GM12801 (cell line): ENCODE results near the gene CRIM1.

Experiments
- CTCF ChIP-seq: IDR thresholded peaks from one replicate; pipeline ENCODE4 v1.5.1; 2011; ENCODE audit warnings: control low read depth; ENCODE audit not compliant: insufficient read length; ENCODE audit errors: extremely low read depth

Gene CRIM1

GRCh38 chr2:36354811-36355150 is 797 bp upstream of the CRIM1 start:
- TF ChIP-seq CTCF, result no peak

- no peak for TF ChIP-seq CTCF
These were observed 316 bp downstream of the CRIM1 start for GRCh38 chr2:36355890-36356297.

GRCh38 chr2:36356298-36356989 is 866 bp downstream of the CRIM1 start:
- no peak for TF ChIP-seq CTCF

GRCh38 chr2:36356990-36357846 is 1.6 kb downstream of the CRIM1 start:
- TF ChIP-seq CTCF, result no peak

GRCh38 chr2:36357847-36358659 is 2.5 kb downstream of the CRIM1 start:
- TF ChIP-seq CTCF, result no peak

GRCh38 chr2:36359067-36359466 is 3.5 kb downstream of the CRIM1 start:
- TF ChIP-seq CTCF, result no peak

- no peak for TF ChIP-seq CTCF
These were observed 4.5 kb downstream of the CRIM1 start for GRCh38 chr2:36360063-36360462.
